Urinary bladder (tissue), 4 donors: Measurements from ENCODE around the gene PDE12. TPM values are rescaled to one million over a fixed set of nuclear protein-coding genes. Genes with fewer than 3 reads are reported as not detected.

Experiments used
- DNase-seq: peaks from one replicate; pipeline ENCODE4 v3.0.0-alpha.2; 2015; ENCODE audit errors: extremely low spot score
- H3K27ac ChIP-seq: one replicate; pipeline ENCODE4 v1.5.1; 2013; ENCODE audit warnings: low read depth, mild to moderate bottlenecking, moderate library complexity
- H3K36me3 ChIP-seq: one replicate; pipeline ENCODE4 v1.6.1; 2013; ENCODE audit warnings: mild to moderate bottlenecking, moderate library complexity; ENCODE audit not compliant: insufficient read depth
- H3K4me1 ChIP-seq: one replicate; pipeline ENCODE4 v1.6.1; 2013; ENCODE audit warnings: mild to moderate bottlenecking, moderate library complexity; ENCODE audit not compliant: insufficient read depth
- H3K4me3 ChIP-seq: one replicate; pipeline ENCODE4 v1.5.1; 2013; ENCODE audit warnings: low read depth, low read length
- WGBS: extraction: QIAGEN DNeasy Blood & Tissue Kit; methylation state at CpG from one replicate; pipeline ENCODE4 v1.1.7; 2013; 5-methylcytosine and 5-hydroxymethylcytosine counted together
- polyA plus RNA-seq: library from polyadenylated mRNA; stranded (reverse); fragments of 200-250 nt; gene quantifications from one replicate; pipeline ENCODE4 v1.2.3, GENCODE V29; 2013
- total RNA-seq: library from RNA; depleted of rRNA; stranded (reverse); fragments of >200 nt; gene quantifications from one replicate; pipeline ENCODE4 v1.2.3, GENCODE V29; 2014
- donor health status: healthy with polysubstance abuse.
- donor health status: healthy.

Gene PDE12
- total RNA-seq (9.4 TPM), polyA plus RNA-seq (10.2 TPM)

GRCh38 chr3:57555738-57556458 is at the start of gene PDE12:
Gene PDE12, plus strand, starts transcription at chr3:57556274. Its CDS starts 106 bp downstream, at chr3:57556380.
- under 1% methylated on average over 54 of the region's 54 CpGs for WGBS
- H3K36me3 ChIP-seq = no peaks in the 10 kb centered on the region
- peak within 1 kb of the TSS; percentile 47 for H3K27ac ChIP-seq
- H3K4me1 ChIP-seq = no peaks in the 10 kb centered on the region
- peak; percentile 73 for DNase-seq
- peak within 1 kb of the TSS; percentile 88 for H3K4me3 ChIP-seq

GRCh38 chr3:57512166-57512565 is 43.9 kb upstream of the PDE12 start:
- no peaks in the 10 kb centered on the region for H3K36me3 ChIP-seq
- no peak overlapping the region for H3K4me3 ChIP-seq
- no peak overlapping the region for H3K27ac ChIP-seq
- 50% methylated on average over 2 of the region's 2 CpGs for WGBS
- H3K4me1 ChIP-seq = no peaks in the 10 kb centered on the region
- DNase-seq = no peak

GRCh38 chr3:57518276-57518915 is 37.7 kb upstream of the PDE12 start:
- Histone ChIP-seq H3K36me3 (no peaks in the 10 kb centered on the region), H3K4me3 (no peak overlapping the region), H3K4me1 (no peaks in the 10 kb centered on the region), H3K27ac (no peak overlapping the region)
- 60% methylated on average over 3 of the region's 3 CpGs for WGBS
- no peak for DNase-seq

- no peaks in the 10 kb centered on the region for H3K36me3 ChIP-seq
- no peak overlapping the region for H3K27ac ChIP-seq
- H3K4me1 ChIP-seq = no peaks in the 10 kb centered on the region
- no peak overlapping the region for H3K4me3 ChIP-seq
- no peak for DNase-seq
These were observed 25.9 kb upstream of the PDE12 start for GRCh38 chr3:57530071-57530608.

GRCh38 chr3:57538465-57538864 is 17.6 kb upstream of the PDE12 start:
- no peaks in the 10 kb centered on the region for H3K4me1 ChIP-seq
- no peak overlapping the region for H3K4me3 ChIP-seq
- H3K36me3 ChIP-seq = no peaks in the 10 kb centered on the region
- WGBS = 89% methylated on average over 3 of the region's 3 CpGs
- DNase-seq = no peak
- no peak overlapping the region for H3K27ac ChIP-seq

GRCh38 chr3:57544181-57545125 is 11.6 kb upstream of the PDE12 start, which contains the start of gene DNAH12:
Gene DNAH12, minus strand, starts transcription at chr3:57544344. Its CDS starts 1,474 bp downstream, at chr3:57542870.
- DNase-seq = peak; percentile 35
- WGBS = 12% methylated on average over 20 of the region's 20 CpGs
- no peak within 1 kb of the TSS for H3K27ac ChIP-seq

GRCh38 chr3:57545636-57546268 is 10.3 kb upstream of the PDE12 start:
- no peak overlapping the region for H3K27ac ChIP-seq
- H3K4me1 ChIP-seq = no peaks in the 10 kb centered on the region
- no peak for DNase-seq
- no peak overlapping the region for H3K4me3 ChIP-seq
- 61% methylated on average over 7 of the region's 7 CpGs for WGBS
- H3K36me3 ChIP-seq = no peaks in the 10 kb centered on the region

More at GRCh38 chr3:57544181-57545125, 11.6 kb upstream of the PDE12 start, which contains the start of gene DNAH12:
- Histone ChIP-seq H3K4me3 (no peak within 1 kb of the TSS), H3K36me3 (no peaks in the 10 kb centered on the region), H3K4me1 (no peaks in the 10 kb centered on the region)

GRCh38 chr3:57546616-57547015 is 9.5 kb upstream of the PDE12 start:
- Histone ChIP-seq H3K4me3 (no peak overlapping the region), H3K27ac (no peak overlapping the region), H3K36me3 (no peaks in the 10 kb centered on the region), H3K4me1 (no peaks in the 10 kb centered on the region)
- 80% methylated on average over 1 of the region's 1 CpG for WGBS
- no peak for DNase-seq

- no peaks in the 10 kb centered on the region for H3K36me3 ChIP-seq
- DNase-seq = no peak
- H3K27ac ChIP-seq = peak overlapping the region; percentile 31
- no peaks in the 10 kb centered on the region for H3K4me1 ChIP-seq
- peak overlapping the region; percentile 88 for H3K4me3 ChIP-seq
- WGBS = 36% methylated on average over 8 of the region's 8 CpGs
These were observed 768 bp upstream of the PDE12 start for GRCh38 chr3:57555306-57555705.

GRCh38 chr3:57556459-57557084 is 498 bp downstream of the PDE12 start:
- no peaks in the 10 kb centered on the region for H3K36me3 ChIP-seq
- WGBS = under 1% methylated on average over 54 of the region's 54 CpGs
- no peak for DNase-seq
- H3K27ac ChIP-seq = peak overlapping the region; percentile 47
- peak overlapping the region; percentile 88 for H3K4me3 ChIP-seq
- H3K4me1 ChIP-seq = no peaks in the 10 kb centered on the region

- Histone ChIP-seq H3K4me1 (no peaks in the 10 kb centered on the region), H3K36me3 (no peaks in the 10 kb centered on the region), H3K4me3 (peak overlapping the region; percentile 88), H3K27ac (no peak overlapping the region)
- WGBS = 1% methylated on average over 29 of the region's 29 CpGs
- DNase-seq = no peak
These were observed 1.0 kb downstream of the PDE12 start for GRCh38 chr3:57557085-57557537.

- Histone ChIP-seq H3K4me3 (no peak overlapping the region), H3K27ac (no peak overlapping the region), H3K36me3 (no peaks in the 10 kb centered on the region), H3K4me1 (no peaks in the 10 kb centered on the region)
- DNase-seq = no peak
- WGBS = 94% methylated on average over 1 of the region's 1 CpG
These were observed 3.5 kb downstream of the PDE12 start for GRCh38 chr3:57559526-57559925.
